Adrenal gland (tissue), 12 donors: Measurements from ENCODE around the gene DLG5. TPM values are rescaled to one million over a fixed set of nuclear protein-coding genes. Genes with fewer than 3 reads are reported as not detected.

Experiments
- DNase-seq, 7 donors: peaks; one replicate each; pipeline ENCODE4 v3.0.0-alpha.2; 2019 to 2020
- H3K27ac ChIP-seq, 5 donors: fragments of 200-600 bp; sonication (generic) in 4 of 5; 1 replicate in 3 of 5; 2 replicates in 2 of 5; pipeline versions ENCODE4 v1.5.1 to v1.8.0; 2016 to 2020; ENCODE audit warnings: mild to moderate bottlenecking in 1 of 5
- H3K27me3 ChIP-seq: fragments of 200-600 bp; 2 replicates; pipeline ENCODE4 v1.8.0; 2021
- H3K36me3 ChIP-seq, 2 donors: fragments of 200-600 bp; replicated peaks in 1 of 2; 1 replicate in 1 of 2; 2 replicates in 1 of 2; pipeline versions ENCODE4 v1.5.1 to v1.8.0; 2018 to 2022
- H3K4me1 ChIP-seq, 2 donors: fragments of 200-600 bp; replicated peaks in 1 of 2; 1 replicate in 1 of 2; 2 replicates in 1 of 2; pipeline versions ENCODE4 v1.5.1 to v1.8.0; 2018 to 2021
- H3K4me3 ChIP-seq, 4 donors: fragments of 200-600 bp; sonication (generic) in 3 of 4; one replicate each; pipeline ENCODE4 v1.5.1; 2016 to 2018
- H3K9me3 ChIP-seq, 3 donors: fragments of 200-600 bp; sonication (generic) in 1 of 3; replicated peaks in 1 of 3; 1 replicate in 2 of 3; 2 replicates in 1 of 3; pipeline versions ENCODE4 v1.5.1 to v1.8.0; 2016 to 2021
- POLR2A ChIP-seq, 2 donors: fragments of 450-650 bp; IDR thresholded peaks; one replicate each; pipeline ENCODE4 v1.6.1; 2017; ENCODE audit warnings: antibody characterized with exemption in 2 of 2, mild to moderate bottlenecking in 2 of 2, moderate library complexity in 1 of 2
- WGBS, 4 donors: extraction: QIAGEN DNeasy Blood & Tissue Kit in 2 of 4; methylation state at CpG; one replicate each; pipeline versions ENCODE4 v1.1.5 to v1.1.7; 2013 to 2017; 5-methylcytosine and 5-hydroxymethylcytosine counted together
- intact Hi-C, 2 donors: fragments of 100-400 bp; cut with DNase I; formaldehyde crosslinking; loops; one replicate each; pipeline versions ENCODE4 v1.14.1 to v1.15.0; 2022 to 2023
- polyA plus RNA-seq, 3 donors: library from polyadenylated mRNA; stranded (reverse); fragments of 200-250 nt in 2 of 3; fragments of 350-450 nt in 1 of 3; fragmentation: Illumina TruSeq in 1 of 3; extraction: RNeasy Lipid Tissue Mini Kit (QIAGEN cat#74804) in 1 of 3; gene quantifications; one replicate each; pipeline ENCODE4 v1.2.3, GENCODE V29; 2013 to 2014
- total RNA-seq, 9 donors: library from RNA; depleted of rRNA in 4 of 9; stranded (reverse); fragments of >200 nt in 4 of 9; fragments of 120-200 nt in 1 of 9; fragmentation: NEBNext Ultra II Directional in 1 of 9; extraction: Animal tissue kit (Norgen Biotek cat#: 25700) in 1 of 9; gene quantifications; one replicate each; pipeline versions ENCODE4 v1.1.0 to v1.2.4, GENCODE V29; 2013 to 2023
- TF ChIP-seq, protein P1 (sequence below), 6 experiments: fragments of 450-650 bp in 4 of 6; fragments of 200-600 bp in 2 of 6; sonication (generic) in 1 of 6; IDR thresholded peaks; 1 replicate in 5 of 6; 2 replicates in 1 of 6; pipeline versions ENCODE4 v1.5.1 to v1.8.0; 2016 to 2021; ENCODE audit warnings: antibody characterized with exemption in 6 of 6, mild to moderate bottlenecking in 2 of 6, moderate library complexity in 1 of 6
- donor health status: healthy with polysubstance abuse.
- donor health status: Bipolar disorder and iron deficiency.
- donor health status: DM: yes; HTN: yes; CAD: no.
- donor health status: DM: no; HTN: no; CAD: no.
- donor health status: DM: no; HTN: no; CAD: no.
- donor health status: DM: yes; HTN: yes; CAD: no.

Gene DLG5
- total and polyA plus RNA-seq, 12 donors: 32.6 to 175 (median 101) TPM

DNA sequence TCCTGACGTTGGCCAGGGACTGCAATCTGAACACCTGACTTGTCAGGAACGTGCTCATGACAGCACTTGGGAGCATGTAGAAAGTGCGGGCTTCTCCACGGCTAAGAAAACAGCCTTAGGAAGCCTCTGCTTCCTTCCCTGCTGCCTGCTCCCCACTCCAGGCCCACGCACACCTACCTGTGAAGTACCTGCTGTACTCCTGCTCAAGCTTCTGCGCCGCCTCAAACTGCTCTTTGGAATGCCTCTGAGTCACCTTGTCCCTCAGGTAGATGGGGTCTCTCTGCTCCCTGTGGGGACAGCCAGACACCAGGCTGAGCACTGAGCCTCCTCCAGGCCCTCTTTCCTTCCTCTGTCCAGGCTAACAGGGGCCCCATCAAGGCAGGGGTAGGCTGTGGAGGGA is 132.7 kb downstream of the DLG5 start:
- no peak for DNase-seq
- intact Hi-C loops: no loop called here
- H3K4me3 ChIP-seq: no peak overlapping the region
- TF ChIP-seq, protein P1, sequence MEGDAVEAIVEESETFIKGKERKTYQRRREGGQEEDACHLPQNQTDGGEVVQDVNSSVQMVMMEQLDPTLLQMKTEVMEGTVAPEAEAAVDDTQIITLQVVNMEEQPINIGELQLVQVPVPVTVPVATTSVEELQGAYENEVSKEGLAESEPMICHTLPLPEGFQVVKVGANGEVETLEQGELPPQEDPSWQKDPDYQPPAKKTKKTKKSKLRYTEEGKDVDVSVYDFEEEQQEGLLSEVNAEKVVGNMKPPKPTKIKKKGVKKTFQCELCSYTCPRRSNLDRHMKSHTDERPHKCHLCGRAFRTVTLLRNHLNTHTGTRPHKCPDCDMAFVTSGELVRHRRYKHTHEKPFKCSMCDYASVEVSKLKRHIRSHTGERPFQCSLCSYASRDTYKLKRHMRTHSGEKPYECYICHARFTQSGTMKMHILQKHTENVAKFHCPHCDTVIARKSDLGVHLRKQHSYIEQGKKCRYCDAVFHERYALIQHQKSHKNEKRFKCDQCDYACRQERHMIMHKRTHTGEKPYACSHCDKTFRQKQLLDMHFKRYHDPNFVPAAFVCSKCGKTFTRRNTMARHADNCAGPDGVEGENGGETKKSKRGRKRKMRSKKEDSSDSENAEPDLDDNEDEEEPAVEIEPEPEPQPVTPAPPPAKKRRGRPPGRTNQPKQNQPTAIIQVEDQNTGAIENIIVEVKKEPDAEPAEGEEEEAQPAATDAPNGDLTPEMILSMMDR (IDR thresholded peaks at IDR 0.05): no peak
- no peak for TF ChIP-seq POLR2A (IDR thresholded peaks at IDR 0.05)
- peak overlapping the region in 1 of 5 donors; percentile 44 for H3K27ac ChIP-seq
- H3K36me3 ChIP-seq: peaks cover 0 to 88% of the 10 kb centered on the region in 2 donors
- H3K4me1 ChIP-seq: peaks cover 0 to 4% of the 10 kb centered on the region in 2 donors
- H3K27me3 ChIP-seq: no peaks in the 10 kb centered on the region
- 80 to 94% (median 90%) methylated on average over 7 of the region's 7 CpGs; no CpG with 5 or more reads in 1 of the 4 donors for WGBS, 4 donors
- H3K9me3 ChIP-seq: no peaks in the 10 kb centered on the region

DNA sequence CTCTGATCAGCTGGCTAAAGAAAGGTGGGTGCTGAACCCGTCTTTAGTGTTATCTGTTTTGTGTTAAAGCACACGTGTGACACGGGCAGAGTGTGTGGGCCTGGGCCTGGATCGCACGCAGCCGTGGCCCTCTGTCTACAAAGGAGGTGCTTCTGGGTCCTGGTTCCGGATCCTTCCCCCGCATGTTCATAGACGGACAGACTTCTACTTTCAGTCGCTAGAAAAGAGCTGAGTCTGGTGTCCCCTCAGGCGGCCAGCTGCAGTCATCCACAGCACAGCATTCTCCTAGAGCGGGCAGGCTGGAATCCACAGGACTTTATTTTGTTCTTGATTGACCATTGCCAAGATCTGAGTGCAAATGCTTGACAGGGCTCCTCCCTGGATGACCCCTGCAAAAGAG is 134.4 kb downstream of the DLG5 start:
- 87 to 97% (median 94%) methylated on average over 12 of the region's 12 CpGs for WGBS, 4 donors
- Histone ChIP-seq H3K27ac (no peak overlapping the region), H3K4me1 (no peaks in the 10 kb centered on the region), H3K4me3 (no peak overlapping the region), H3K9me3 (no peaks in the 10 kb centered on the region), H3K36me3 (peaks cover 0 to 80% of the 10 kb centered on the region in 2 donors), H3K27me3 (no peaks in the 10 kb centered on the region)
- DNase-seq: peak in 1 of 7 donors; percentile 9
- intact Hi-C loops: no loop called here
- no peak for TF ChIP-seq POLR2A (IDR thresholded peaks at IDR 0.05)
- TF ChIP-seq, protein P1 (IDR thresholded peaks at IDR 0.05): no peak

DNA sequence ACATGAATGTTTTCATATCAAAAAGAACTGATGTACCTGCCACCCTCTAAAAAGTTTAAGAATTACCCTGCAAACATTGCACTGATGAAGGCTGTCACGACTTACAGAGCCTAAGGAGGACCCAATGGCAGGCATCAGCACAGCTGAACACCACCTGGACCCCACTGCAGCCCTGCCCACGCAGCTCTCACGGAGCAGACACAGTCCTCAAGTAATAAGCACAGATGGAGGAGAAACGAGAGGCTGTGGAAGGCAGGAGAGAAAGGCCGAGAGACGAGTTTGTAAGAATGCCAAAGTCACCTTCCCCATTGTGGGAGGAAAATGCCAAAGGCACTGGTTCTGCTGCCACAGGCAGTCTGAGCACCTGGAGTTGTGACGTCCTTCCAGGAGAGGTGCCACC is 135.0 kb downstream of the DLG5 start:
- no peaks in the 10 kb centered on the region for H3K9me3 ChIP-seq
- TF ChIP-seq, protein P1 (IDR thresholded peaks at IDR 0.05): no peak
- TF ChIP-seq POLR2A (IDR thresholded peaks at IDR 0.05): no peak
- intact Hi-C loops: no loop called here
- H3K27me3 ChIP-seq: no peaks in the 10 kb centered on the region
- H3K4me3 ChIP-seq: no peak overlapping the region
- peaks cover 0 to 74% of the 10 kb centered on the region in 2 donors for H3K36me3 ChIP-seq
- peak in 1 of 7 donors; percentile 8 for DNase-seq
- no peak overlapping the region for H3K27ac ChIP-seq
- 72 to 85% (median 80%) methylated on average over 5 to 7 of the region's 7 CpGs for WGBS, 4 donors
- no peaks in the 10 kb centered on the region for H3K4me1 ChIP-seq

DNA sequence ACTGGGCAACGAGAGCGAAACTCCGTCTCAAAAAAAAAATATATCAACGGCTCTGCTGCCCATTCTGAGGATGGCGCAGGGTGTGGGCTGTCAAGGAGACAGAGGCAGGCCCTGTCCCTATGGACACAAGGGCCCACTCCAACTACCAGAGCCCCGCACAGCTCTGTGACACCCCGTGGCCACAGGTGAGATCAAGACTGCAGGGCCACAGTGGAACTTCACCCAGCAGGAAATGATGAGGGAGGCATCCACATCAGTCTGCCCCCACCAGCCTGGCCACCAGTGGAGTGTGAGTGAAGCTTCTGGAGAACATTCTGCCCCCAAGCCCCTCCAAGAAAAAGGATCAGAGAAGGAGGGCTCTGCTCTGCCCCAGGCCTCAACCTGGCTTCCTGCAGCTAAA is 136.7 kb downstream of the DLG5 start:
- H3K4me1 ChIP-seq: no peaks in the 10 kb centered on the region
- no peak overlapping the region for H3K4me3 ChIP-seq
- peak in 1 of 7 donors; percentile 12 for DNase-seq
- no peak for TF ChIP-seq POLR2A (IDR thresholded peaks at IDR 0.05)
- TF ChIP-seq, protein P1 (IDR thresholded peaks at IDR 0.05): no peak
- H3K36me3 ChIP-seq: peaks cover 0 to 58% of the 10 kb centered on the region in 2 donors
- H3K27me3 ChIP-seq: no peaks in the 10 kb centered on the region
- H3K9me3 ChIP-seq: no peaks in the 10 kb centered on the region
- intact Hi-C loops: no loop called here
- H3K27ac ChIP-seq: no peak overlapping the region
- WGBS, 4 donors: 88 to 96% (median 96%) methylated on average over 3 to 7 of the region's 7 CpGs
